NCI-H1930 (cell line): ENCODE data around the gene SH3D21.

Experiments used
- DNase-seq, 2 experiments: peaks; one replicate each; lab custom pipeline; 2025; lab: John Stamatoyannopoulos, UW

The SH3D21 gene

GRCh38 chr1:36306210-36306901, at the start of gene SH3D21:
SH3D21 (plus strand) TSS chr1:36306368; CDS start chr1:36306421, 53 bp downstream.
- DNase-seq = peak in 1 of 2 experiments; percentile 60

DNA sequence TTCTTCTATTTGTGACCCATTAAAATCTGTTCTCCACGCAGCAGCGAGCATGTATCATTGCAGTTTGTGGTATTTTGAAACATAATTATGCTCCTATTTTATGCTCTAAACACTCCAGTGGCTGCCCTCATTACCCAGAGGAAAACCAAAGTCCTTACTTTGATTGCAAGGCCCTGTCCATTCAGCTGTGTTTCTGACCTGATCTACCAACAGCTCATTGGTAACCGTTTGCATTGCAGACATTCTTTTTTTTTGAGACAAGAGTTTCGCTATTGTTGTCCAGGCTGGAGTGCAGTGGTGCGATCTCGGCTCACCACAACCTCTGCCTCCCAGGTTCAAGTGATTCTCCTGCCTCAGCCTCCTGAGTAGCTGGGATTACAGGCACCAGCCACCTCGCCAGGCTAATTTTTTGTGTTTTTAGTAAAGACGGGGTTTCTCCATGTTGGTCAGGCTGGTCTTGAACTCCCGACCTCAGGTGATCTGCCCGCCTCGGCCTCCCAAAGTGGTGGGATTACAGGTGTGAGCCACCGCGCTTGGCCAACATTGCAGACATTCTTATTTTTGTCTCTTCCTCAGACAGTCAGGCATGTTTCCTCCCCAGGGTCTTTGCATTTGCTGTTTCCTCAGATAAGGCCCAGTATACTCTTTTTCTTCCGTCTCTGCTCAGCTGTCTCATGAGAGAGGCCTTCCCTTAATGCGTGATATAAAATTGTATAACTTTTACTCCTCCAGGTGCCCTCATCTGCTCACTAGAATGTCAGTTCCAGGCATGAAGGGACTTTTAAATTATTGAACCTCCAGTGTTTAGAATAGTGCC, 49.4 kb upstream of the SH3D21 start:
- DNase-seq = no peak

- DNase-seq = no peak
Measured at GRCh38 chr1:36257375-36257767, 48.8 kb upstream of the SH3D21 start.

- DNase-seq = no peak
Measured at GRCh38 chr1:36258960-36259344, 47.2 kb upstream of the SH3D21 start.

GRCh38 chr1:36268981-36269380, 37.2 kb upstream of the SH3D21 start:
- no peak for DNase-seq

DNA sequence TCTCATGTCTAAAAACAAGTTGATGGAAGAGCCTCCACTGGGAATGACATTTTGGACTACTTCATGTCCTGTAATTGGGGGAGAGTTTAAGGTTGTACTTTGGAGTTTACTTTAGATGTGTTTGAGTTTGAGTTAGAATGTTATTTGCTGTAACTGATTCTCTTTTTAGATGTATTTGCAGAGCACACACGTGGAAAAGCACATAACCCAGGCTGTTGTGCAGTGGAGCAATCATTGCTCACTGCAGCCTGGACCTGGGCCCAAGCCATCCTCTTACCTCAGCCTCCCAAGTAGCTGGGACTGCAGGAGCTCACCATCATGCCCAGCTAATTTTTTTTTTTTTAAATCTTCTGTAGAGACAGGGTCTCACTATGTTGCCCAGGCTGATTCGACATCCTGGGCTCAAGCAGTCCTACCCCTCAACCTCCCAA, 36.7 kb upstream of the SH3D21 start:
- DNase-seq = no peak

DNA sequence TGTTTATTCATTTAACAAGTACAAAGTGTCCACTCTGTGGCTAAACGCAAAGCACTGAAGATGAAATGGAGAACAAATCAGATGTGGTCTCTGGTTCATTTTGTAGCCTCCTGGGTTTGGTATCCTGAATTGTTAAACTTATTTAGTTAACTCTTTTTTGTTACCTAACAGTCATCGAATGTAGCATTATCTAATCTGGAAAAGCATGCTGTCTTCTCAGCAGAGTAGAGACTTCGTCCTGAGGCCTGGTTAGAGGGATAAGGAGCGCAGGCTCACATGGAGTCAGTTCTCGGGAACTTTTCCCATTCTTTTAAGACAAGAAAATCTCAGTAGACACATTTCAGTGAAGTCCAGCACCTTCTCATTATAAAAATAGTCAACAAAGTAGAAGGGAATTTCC, 33.1 kb upstream of the SH3D21 start:
- DNase-seq = no peak

DNA sequence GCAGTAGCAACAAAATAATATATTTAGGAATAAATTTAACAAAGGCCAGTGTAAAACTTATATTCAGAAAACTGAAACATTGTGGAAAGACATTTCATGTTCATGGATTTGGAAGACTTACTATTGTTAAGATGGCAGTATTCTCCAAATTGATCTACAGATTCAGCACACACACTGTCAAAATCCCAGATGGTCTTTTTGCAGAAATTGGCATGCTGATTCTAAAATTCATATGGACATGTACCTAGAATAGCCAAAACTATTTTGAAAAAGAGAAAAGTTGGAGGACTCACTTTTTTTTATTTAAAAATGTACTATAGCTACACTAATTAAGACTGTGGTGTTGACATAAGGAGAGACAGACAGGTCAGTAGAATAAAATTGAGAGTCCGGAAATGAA, 32.0 kb upstream of the SH3D21 start:
- DNase-seq = no peak

DNA sequence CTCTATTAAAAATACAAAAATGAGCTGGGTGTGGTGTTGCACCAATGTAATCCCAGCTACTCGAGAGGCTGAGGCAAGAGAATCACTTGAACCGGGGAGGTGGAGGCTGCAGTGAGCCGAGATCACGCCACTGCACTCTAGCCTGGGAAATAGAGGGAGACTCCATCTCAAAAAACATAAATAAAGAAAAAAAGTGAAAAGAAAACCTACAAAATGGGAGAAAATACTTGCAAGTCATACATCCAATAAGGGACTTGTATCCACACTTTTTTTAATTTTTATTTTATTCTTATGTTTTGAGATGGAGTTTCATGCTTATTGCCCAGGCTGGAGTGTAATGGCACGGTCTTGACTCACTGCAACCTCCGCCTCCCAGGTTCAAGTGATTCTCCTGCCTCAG, 29.5 kb upstream of the SH3D21 start:
- no peak for DNase-seq

GRCh38 chr1:36279110-36279788, 26.9 kb upstream of the SH3D21 start:
- no peak for DNase-seq

- no peak for DNase-seq
Measured at GRCh38 chr1:36279789-36280296, 26.3 kb upstream of the SH3D21 start.

- no peak for DNase-seq
Measured at GRCh38 chr1:36284061-36284460, 22.1 kb upstream of the SH3D21 start.

DNA sequence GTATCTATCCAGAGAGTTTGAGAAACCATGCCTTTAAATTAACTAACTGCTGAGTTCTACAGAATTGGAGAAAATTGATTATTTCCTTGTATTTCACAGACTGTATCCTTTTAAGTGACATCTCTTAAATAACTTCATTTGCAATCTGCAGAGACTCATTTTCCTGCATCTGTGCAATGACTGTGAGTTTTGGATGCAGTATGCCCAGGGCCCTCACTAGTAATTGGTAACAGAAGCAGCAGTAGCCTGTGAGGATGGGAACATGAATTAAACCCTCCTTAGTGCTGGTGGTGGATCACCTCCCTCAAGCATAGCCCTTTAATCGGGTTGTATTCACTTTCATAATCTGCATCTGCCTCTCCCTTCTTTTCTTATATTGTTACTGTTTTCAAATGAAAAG, 21.7 kb upstream of the SH3D21 start:
- no peak for DNase-seq

GRCh38 chr1:36285443-36286101, 20.6 kb upstream of the SH3D21 start:
- peak in 1 of 2 experiments; percentile 44 for DNase-seq

- DNase-seq = no peak
Measured at GRCh38 chr1:36286802-36287201, 19.4 kb upstream of the SH3D21 start.

- no peak for DNase-seq
Measured at GRCh38 chr1:36287595-36287994, 18.6 kb upstream of the SH3D21 start.

DNA sequence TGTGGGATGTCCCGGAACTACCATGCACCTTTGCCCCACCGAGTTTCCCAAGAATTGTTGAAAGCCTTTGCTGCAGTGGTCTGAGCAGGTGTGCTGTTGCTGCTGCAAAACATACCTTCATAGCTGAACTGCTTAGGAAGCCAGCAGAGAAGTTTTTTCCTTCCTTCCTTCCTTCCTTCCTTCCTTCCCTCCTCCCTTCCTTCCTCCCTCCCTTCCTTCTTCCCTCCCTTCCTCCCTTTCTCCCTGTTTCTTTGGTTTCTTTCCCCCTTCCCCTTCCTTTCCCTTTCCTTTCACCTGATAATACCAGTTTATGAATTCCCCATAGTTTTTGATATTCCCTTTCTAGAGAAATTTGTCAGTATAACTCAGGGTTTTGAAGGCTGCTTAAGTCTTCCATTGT, 10.8 kb upstream of the SH3D21 start:
- no peak for DNase-seq

DNA sequence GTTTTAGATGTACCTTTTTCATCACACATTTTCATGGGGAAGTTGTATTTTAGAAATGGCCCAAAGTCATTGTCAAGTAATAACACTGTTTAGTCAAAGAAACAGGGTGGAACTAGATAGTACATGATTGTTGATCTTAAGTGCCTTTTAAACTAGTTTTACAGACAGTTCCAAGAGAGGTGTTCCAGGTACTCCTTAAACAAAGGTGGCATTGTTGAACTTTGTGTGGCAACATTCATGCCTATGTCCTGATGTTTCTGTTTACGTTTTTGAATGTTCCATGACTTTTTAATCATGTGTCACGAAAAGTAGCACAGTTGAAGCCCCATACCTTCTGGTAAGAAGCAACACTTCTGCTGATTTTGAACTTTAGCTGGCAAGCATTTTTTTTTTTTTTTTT, 9.1 kb upstream of the SH3D21 start:
- DNase-seq = no peak

GRCh38 chr1:36298640-36299039, 7.5 kb upstream of the SH3D21 start:
- no peak for DNase-seq

GRCh38 chr1:36300526-36300925, 5.6 kb upstream of the SH3D21 start:
- DNase-seq = no peak

DNA sequence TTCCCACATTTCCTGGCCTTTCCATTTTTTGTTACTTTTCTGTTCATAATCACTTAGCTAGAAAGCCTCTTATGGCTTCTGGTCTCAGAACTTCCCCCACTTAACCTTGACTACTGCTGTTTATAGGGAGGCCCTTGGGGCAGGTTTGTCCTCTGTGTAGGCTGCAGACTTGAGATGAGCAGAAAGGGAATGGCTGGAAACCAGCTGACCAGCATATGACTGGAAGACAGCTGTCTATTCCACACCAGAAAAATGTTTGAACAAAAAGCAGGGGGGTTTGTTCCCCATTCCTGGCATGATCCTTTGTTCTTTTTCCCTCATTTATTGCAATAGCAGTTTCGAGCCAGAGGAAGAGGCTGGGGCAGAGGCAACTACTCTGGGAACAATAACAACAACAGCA, 4.9 kb upstream of the SH3D21 start:
- no peak for DNase-seq

- DNase-seq = no peak
Measured at GRCh38 chr1:36303244-36303643, 2.9 kb upstream of the SH3D21 start.
